GM13976 (cell line): ENCODE data around the gene IQCM.

ENCODE experiments used
- DNase-seq: peaks from one replicate; pipeline ENCODE4 v3.0.0; 2012; ENCODE audit warnings: low spot score
- in situ Hi-C: fragments of 300-500 bp; cut with MboI; formaldehyde crosslinking; loops from one replicate; pipeline ENCODE4 v1.12.0; 2022; ENCODE audit warnings: low sequenced_read_pairs, mixed read lengths, inconsistent platforms; ENCODE audit not compliant: unreplicated experiment
- TF ChIP-seq, protein P1 (sequence below): IDR thresholded peaks from 2 replicates; pipeline ENCODE4 v1.5.1; 2012; ENCODE audit warnings: borderline replicate concordance, mild to moderate bottlenecking; ENCODE audit not compliant: insufficient read depth; ENCODE audit errors: extremely low read depth, missing control alignments, control extremely low read depth

The IQCM gene

DNA sequence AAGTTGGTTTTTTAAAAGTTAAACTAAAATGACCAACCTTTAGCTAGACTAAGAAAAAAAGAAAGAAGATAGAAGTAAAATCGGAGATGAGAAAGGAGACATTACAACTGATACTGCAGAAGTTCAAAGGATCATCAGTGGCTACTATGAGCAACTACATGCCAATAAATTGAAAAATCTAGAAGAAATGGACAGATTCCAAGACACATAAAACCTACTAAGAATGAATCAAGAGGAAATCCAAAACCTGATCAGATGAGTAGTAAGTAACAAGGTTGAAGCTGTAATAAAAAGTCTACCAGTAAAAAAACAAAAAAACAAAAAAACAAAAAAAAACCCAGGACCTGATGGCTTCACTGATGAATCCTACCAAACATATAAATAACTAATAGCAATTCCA, 16.1 kb downstream of the IQCM start:
- no peak for DNase-seq
- TF ChIP-seq, protein P1, sequence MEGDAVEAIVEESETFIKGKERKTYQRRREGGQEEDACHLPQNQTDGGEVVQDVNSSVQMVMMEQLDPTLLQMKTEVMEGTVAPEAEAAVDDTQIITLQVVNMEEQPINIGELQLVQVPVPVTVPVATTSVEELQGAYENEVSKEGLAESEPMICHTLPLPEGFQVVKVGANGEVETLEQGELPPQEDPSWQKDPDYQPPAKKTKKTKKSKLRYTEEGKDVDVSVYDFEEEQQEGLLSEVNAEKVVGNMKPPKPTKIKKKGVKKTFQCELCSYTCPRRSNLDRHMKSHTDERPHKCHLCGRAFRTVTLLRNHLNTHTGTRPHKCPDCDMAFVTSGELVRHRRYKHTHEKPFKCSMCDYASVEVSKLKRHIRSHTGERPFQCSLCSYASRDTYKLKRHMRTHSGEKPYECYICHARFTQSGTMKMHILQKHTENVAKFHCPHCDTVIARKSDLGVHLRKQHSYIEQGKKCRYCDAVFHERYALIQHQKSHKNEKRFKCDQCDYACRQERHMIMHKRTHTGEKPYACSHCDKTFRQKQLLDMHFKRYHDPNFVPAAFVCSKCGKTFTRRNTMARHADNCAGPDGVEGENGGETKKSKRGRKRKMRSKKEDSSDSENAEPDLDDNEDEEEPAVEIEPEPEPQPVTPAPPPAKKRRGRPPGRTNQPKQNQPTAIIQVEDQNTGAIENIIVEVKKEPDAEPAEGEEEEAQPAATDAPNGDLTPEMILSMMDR: no peak
- in situ Hi-C loops: no loop called here

DNA sequence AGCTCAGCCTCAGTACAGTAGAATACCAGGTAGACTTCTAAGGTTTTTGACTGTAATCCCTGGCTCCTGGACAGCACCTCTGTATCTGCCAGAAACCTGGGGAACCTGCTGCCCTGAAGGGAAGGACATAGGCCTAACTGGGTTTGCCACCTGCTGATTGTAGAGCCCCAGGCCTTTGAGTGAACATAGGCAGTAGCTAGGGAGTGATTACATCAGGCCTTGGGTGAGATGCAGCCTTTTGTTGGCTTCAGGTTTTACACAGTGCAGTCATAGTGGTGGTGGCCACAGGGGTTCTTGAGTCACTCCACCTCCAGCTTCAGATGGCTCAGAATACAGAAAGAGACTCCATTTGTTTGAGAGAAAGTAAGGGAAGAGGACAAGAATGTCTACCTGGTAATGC, 19.3 kb downstream of the IQCM start:
- in situ Hi-C loops: no loop called here
- TF ChIP-seq, protein P1: no peak
- DNase-seq: no peak

DNA sequence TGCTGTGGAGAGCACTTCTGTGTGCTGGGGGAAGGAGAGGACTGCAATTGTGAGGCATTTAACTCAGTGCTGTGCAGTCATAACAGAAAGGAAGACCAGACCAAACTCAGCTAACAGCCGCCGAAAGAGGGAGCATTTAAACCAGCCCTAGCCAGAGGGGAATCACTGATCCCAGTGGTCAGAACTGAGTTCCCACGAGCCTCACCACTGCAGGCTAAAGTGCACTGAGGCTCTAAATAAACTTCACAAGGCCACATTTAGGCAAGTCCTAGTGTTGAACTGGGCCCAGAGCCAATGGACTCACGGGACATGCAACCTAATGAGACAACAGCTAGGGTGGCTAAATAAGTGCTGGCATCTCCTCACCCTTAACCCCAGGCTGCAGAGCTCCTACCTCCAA, 20.4 kb downstream of the IQCM start:
- DNase-seq: no peak
- in situ Hi-C loops: no loop called here
- TF ChIP-seq, protein P1: no peak

DNA sequence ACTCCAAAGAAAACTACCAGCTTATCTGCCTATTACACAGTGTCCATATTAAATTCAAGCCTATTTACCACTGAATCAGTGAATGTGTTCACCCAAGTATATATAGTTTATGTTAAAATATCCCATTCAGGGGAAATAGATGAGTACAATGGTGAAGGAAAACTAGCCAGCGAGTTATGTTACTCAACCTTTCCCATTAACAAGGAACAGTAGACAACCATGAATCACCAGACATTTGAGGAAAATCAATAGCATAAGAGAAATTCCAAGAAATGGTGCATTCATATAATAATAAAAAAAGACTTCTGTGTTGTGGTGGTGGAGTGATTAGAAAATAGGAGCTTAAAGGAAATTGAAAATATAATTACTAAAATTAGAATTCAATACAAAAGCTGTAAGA, 21.3 kb downstream of the IQCM start:
- no peak for DNase-seq
- in situ Hi-C loops: no loop called here
- TF ChIP-seq, protein P1: no peak

DNA sequence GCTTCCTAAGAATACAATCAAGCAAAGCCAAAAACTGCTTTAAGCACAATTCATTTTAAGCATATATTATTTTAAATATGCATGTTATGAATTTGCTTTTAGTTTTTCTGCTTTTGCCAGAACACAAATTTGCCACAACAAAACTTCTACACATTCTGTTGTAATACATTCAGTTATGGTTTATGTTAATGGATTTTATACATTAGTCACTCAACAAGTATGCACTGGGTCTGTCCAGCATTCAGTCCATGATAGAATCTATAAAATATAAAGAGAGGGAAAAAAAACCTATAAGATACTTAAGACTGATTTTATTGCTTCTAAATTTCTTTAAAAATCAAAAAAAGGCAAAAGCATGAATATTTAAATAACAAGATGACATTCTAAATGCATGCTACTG, 22.2 kb downstream of the IQCM start:
- TF ChIP-seq, protein P1: no peak
- no peak for DNase-seq
- in situ Hi-C loops: no loop called here

DNA sequence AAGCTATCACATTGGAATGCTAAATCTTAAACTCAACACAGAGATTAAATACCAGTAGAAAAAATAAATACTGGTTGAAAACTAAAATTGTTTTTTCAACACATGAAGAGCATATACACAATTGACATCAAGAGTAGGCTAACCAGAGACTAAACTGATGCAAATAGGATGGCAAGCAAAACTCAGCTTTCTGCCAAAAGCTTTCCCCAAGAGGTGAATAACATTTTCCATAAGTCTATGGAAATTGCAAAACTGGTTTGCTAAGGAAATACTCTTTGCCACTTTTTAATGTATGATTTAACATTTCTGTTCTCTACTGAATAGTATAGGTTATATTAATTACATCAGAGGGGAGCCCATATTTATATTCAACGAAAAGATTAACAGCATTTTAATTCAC, 23.8 kb downstream of the IQCM start:
- in situ Hi-C loops: no loop called here
- DNase-seq: no peak
- TF ChIP-seq, protein P1: no peak

DNA sequence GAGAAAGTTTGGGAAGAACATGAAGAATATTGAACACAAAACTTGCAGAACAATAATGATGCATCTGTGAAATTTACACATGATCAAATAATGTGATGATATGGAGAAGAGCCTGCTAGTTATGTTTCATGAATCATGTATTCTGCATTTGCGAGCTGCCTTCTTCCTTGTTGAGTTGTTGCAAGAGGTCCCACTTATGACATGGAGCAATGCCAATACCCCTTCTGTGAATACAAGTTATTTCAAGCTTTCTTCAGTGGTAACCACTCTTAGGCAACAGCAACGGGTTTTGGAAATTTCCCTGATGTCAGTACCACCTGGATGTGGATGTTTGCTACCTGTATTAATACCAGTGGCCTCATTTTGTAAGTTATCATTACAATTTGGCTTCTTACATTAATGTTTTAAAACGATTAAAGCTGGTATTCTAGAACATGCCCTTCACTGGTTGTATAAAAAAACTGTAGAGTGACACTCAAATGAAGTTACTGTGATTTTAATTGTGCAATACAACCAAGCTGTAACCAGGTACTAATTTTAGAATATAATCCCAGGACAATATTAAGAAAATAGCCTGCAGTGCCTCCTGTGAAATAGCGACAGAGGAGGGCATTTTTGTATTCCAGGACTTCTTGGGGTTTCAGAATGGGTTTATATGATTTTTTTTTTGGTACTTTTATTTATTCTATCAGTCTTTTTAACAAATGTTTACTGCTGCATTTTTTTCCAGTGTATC, 25.3 kb downstream of the IQCM start:
- in situ Hi-C loops: no loop called here
- TF ChIP-seq, protein P1: no peak
- no peak for DNase-seq
